Hematopoietic multipotent progenitor cell treated with erythropoietin and hydrocortisone succinate and interleukin-3 and kit ligand, for 8 days (in vitro differentiated cells): ENCODE data around the gene LFNG.
"Not testable (repeated sequence)": the region's sequence is repeated elsewhere in the genome, so short reads cannot be mapped to it uniquely, and the experiment has no call there.

Experiments
- DNase-seq: peaks from one replicate; pipeline ENCODE4 v3.0.0-alpha.2; 2015

Gene LFNG

DNA sequence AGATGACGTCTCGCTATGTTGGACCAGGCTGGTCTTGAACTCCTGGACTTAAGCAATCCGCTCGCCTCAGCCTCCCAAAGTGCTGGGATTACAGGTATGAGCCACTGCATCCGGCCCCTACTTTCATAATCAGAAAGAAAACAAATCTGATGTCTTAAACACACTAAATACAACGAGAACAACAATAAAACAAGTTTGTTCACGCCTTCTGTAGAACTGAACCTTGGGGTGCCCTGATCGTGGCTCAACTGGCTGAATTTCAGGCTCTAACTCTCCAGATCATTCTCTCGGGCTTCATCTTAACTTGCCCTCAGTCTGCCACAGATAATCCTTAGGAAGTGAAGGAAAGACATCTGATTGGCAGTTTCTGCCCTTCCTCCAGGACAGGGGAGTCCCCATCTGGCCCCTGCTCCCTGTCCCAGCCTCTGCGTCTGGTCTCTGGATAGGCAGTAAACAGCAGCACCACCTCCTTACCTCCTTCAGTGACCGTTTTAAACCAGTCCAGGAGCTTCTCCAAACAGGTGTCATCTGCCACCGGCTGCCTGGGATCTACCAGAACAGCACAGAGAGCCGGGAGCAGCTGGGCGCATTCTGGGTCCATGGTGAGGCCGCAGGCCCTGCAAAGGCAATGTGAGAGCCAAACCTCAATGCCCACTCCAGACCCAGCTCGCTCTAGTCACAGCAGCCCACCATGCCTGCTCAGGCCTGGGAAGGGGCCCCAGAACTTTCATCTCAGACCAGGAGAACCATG is 34.4 kb downstream of the LFNG start:
- DNase-seq = peak; percentile 9

DNA sequence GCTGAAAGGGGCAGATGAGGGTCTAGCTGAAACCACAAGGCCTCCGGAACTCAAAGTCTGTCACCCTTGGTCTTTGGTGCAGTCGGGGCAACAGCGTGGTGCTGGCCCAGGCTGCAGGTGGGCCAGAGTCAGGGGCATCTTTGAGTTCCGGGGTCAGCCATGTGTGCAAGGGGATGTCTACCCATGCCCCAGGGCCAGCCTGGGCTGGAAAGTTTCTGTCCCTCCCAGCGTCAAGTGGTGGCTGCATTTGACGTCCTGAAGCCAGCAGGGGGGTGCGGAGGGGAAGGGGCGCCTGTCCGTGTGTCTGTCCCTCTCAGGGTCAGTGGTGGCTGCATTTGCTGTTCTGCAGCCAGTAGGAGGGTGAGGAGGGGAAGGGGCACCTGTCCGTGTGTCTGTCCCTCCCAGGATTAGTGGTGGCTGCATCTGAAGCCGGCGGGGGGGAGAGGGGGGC is 35.1 kb downstream of the LFNG start:
- peak; percentile 10 for DNase-seq

DNA sequence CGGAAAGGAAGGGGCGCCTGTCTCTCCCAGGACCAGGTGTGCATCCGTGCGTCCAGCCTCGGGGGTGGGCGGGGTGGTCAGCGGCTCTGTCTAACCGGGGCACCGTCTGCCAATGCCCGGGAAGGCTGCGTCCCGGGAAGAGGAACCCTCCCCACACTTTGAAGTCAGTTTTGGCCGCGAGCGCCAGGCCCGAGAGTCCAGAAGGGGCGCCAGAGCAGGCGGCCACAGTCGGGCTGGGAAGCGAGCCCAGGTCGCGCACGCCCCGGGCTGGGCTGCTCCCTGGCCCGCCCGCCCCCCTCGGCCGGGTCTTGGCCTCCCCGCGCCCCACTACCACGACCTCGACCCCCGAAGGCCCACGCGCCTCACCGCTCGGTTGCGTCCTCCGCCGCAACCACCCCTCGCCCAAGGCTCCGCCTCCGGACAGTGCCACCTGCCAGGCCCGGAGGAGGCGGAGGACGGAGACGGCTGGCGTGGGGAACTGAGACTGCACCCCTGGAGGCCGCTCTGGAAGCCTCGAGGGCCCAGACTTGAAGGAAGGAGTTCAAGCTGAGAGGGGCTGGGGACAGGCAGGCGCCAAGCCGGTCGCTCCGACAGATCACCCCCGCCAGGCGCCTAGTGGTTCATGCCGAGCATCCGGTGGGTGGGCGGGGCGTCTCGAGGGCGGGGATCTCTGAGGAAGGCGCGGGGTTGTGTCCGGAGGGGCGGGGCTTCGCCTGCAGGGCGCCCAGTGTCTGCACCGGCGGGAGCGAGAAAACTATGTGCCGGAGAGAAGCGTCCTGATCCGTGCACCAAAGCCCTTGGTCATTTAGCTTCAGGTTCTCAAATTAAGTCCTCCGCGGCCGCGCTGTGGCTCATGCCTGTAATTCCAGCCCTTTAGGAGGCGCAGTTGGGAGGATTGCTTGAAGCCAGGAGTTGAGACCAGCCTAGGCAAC is 35.8 kb downstream of the LFNG start, which contains the start of gene BRAT1:
Gene BRAT1 (minus strand): TSS at position 404 of the 932 bp plus-strand sequence. CDS start 1,093 bp downstream, outside the sequence.
- peak; percentile 92 for DNase-seq

DNA sequence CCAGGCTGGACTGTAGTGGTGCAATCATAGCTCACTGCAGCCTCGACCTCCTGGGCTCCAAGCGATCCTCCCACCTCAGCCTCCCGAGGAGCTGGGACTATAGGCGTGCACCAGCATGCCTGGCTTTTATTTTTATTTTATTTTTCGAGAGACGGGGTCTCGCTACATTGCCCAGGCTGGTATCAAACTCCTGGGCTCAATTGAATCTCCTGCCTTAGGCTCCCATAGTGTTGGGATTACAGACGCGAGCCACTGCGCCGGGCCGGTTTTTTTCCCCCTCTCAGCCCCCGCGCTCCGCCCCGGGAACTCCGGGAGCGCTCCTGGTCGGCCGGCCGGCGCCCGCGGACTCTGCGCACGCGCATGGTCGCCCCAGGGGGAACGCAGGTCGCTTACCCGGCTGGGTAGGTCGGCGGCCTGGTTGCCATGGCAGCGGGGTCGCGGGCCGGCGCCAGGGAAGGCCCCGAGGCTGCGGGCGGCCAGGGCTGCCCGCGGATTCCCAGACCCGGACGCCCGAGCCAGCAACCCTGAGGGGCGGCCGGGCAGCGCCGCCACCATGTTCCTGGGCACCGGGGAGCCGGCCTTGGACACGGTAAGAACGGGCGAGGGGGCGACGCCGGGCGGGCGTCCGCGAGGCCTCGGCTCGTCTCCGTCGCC is 39.2 kb downstream of the LFNG start, which contains the start of gene IQCE:
Gene IQCE (plus strand): TSS at position 351 of the 654 bp plus-strand sequence. CDS start 203 bp downstream, at position 554.
- DNase-seq = peak; percentile 79

DNA sequence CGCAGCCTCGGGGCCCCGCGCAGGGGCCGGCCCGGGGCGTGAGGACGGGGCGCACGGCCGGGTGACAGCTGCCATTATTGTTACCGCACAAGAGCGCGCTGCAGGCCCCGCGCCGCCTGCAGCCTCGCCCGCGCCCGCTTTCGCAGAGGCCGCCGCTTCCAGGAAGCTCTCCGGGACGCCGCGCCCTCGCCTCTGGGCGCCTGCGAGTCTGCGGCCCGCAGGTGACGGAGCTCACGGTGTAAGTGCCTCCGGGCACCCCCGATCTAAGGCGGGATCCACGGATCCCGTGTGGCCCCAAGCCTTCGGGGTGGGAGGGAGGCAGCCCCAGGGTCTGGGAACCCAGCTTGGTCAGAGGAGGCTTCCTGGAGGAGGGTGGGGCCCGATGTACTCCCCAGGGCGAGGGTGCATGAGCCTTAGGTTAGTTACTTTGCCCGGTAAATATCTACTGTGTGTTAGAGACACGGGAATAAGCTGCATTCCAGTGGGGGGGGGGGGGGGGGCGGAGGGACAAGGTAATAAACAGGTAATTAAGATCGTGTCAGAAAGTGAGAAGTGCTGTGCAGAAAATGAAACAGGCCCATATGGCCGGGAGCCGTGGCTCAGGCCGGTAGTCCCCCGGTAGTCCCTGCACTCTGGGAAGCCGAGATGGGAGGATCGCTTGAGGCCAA is 39.8 kb downstream of the LFNG start:
- DNase-seq = peak; percentile 23

DNA sequence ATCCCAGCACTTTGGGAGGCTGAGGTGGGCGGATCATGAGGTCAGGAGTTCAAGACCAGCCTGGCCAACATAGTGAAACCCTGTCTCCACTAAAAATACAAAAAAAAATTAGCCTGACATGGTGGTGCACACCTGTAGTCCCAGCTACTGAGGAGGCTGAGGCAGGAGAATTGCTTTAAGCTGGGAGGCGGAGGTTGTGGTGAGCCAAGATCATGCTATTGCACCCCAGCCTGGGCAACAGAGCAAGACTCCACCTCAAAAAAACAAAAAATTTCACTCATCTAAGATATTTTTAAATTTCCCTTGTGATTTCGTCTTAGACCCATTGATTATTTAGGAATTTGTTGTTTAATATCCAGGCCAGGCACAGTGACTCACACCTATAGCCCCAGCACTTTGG is 44.4 kb downstream of the LFNG start:
- DNase-seq = not testable (repeated sequence)

DNA sequence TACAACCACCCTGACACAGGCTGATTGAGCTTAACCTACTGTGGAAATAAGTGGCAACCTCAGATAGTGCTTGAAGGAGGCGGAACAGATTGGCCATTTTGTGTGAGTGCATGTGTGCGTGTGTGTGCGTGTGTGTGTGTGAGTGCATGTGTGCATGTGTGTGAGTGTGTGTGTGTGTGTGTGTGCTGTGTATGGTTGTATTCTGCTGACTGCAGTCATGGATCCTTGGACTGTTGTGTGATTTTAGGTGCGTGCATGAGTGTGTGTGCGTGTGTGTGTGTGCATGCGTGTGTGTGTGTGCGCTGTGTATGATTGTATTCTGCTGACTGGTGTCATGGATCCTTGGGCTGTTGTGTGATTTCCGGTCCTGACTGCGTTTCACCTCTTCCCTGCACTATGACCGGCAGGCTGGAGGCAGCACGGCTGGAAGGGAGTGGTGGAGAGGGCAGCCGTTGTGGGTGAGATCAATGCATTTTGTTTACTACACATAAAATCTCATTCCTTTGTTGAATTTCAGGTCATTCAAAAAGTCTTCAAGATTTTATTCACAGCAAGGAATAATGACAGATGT is 45.5 kb downstream of the LFNG start:
- DNase-seq = no peak

DNA sequence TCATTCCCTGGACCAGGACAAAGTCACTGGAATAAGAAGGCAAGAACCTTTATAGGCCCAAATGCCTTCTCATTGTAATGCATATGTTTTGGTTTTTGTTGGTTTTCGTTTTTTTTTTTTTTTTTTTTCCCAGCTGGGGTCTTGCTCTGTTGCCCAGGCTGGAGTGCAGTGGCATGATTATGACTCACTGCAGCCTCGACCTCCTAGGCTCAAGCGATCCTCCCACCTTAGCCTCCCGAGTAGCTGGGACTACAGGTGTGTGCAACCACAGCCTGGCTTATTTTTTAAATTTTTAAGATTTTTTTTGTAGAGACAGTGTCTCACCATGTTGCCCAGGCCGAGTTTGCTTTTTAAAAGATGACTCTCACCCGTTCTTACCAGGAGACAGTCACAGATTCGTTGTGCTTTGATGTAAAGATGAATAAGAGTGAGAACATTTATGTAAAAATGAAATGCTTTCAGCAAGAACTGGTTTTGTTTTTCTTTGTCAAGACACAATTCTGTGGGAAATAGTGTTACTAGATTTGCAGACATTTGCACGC is 46.8 kb downstream of the LFNG start:
- no peak for DNase-seq

DNA sequence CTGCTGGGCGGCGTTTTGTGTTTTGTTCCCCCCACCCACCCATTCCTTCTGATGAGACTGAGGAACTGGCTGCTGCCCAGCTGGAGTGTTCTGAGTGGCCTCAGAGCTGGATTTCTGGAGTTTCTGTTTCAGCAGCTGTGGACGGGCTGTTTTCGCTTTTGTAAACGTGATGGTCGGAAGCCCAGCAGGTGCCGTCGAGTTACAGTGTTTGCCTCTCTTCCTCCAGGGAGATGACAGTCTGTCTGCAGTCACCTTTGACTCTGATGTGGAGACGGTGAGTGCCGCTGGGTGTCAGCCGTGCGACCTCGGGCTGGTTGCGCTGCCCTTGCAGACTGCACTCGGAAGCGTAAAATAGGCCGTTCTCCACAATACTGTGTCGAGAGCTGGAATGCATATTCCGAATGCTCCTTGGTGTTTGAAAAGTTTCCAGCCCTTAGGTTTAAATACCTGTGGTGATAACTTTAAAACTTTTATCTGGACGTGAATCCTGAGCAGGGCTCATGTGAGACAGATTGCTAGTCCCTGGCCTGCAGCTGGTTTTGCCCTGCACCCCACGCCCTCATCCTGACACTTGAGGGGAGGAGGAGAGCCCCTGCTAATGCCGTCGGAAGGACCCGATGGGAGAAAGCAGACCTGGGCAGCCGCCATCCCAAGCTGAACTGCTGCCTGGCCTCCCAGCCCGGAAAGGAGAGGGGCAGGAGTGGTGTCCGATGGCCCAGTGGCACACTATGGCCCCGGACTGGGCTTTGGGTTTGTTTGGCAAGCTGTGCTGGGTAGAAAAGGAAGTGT is 47.5 kb downstream of the LFNG start:
- DNase-seq = no peak

DNA sequence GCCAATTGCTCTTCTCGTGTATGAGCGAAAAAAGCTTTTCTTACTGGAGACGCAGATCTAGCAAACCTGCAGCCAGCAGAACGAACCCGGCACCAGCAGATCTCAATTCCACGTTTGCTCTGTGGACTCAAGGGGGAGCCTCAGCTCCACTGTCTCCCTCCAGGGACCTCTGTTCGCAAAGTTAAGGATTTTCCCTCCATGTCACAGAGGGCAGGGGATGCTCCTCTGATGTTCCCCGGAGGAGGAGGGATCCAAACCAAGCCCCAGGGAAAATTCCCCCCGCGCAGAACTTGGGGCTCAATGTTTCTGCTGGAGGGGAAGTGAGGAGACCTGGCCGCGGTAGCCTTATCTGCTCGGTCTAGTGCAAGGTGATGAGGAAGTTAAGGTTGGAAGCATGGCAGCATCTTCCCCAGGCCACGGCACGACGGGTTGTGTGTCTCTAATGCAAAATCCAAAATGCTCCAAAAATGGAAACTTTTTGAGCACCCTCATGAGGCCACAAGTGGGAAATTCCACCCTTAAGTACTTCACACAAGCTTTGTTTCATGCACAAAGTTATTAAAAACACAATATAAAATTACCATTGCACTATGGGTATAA is 48.2 kb downstream of the LFNG start:
- DNase-seq = peak; percentile 32

DNA sequence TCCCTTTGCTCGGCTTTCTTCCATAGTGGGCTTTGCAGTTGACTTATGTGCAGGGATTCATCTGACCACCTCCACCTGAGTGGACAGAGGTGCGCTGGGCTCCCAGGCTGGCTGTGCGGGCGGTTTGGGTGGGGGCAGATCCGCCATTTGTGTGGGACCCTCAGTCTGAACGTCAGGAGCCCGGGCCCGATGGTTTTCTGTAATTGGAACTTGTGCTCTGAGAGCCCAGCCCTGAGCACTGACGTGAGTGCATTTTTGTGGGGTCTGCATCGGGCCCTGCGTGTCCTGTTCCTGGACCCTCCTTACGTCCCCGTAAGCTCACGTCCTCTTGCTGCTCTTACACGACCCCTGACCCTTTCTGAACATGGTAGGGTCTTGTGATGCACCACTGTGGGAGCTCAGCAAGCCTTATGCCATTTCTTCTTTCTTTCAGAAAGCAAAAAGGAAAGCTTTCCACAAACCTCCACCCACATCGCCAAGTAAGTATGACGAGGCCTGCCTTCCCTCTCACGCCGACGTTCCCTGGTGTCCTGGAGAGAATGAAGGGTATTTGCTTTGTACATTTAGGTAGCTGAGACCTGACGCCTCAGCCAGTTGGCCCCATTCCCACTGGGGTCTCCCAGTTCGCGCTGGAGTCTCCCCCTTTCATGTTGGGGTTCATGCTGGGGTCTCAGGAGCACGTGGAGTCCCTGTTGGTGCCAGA is 49.1 kb downstream of the LFNG start:
- no peak for DNase-seq

DNA sequence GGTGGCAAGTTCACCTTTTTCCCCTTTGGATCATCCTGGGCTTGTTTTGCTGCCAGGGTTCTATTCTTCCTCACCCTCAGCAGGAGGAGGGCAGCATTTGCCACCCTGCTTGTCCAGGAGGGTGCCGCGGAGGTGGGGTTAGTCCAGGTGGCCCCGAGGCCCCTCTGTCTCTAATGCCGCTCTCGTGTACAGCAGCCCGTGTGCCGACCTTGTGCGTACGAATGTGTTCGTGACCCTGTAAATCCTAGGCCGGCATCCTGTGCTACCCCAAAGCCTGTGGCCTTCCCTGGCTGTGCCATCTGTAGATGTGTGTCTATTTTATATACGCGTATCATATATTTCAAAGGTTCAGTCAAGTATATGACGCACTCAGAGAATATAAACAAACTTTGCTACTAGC is 49.8 kb downstream of the LFNG start:
- no peak for DNase-seq

DNA sequence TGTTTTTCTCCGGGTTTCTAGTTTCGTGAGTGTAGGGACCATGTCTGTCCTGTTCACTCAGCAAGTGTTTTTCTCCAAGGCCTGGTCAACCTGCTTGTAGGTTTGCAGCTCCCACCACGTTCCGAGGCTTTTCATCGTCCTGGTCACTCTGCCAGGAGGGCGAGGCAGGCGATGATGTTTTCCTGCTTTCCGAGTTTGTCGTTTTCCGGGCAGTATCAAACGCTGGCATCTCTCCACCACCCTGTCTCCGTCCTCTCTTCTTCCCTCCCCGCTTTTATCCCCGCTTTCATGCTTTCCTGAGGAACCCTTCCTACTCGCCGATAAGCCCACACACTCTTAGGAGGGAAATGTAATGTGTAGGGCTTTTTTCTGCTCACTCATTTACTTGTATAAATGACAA is 50.4 kb downstream of the LFNG start:
- no peak for DNase-seq

DNA sequence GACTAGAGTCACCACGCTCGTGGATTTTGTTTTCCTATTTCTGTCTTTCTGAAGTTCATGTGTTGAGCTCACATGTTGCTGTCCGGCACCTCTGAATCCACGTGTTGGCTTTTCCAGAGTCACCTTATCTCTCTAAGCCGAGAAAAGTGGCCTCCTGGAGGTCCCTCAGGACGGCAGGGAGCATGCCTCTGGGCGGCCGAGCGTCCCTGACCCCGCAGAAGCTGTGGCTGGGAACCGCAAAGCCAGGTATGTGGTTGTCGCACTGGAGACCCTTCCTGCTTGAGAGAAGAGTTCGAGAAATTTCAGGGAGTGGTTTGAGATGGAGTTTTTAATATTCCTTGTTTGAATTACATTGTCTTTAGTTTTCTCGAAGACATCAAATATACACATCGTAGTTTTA is 51.8 kb downstream of the LFNG start:
- no peak for DNase-seq

DNA sequence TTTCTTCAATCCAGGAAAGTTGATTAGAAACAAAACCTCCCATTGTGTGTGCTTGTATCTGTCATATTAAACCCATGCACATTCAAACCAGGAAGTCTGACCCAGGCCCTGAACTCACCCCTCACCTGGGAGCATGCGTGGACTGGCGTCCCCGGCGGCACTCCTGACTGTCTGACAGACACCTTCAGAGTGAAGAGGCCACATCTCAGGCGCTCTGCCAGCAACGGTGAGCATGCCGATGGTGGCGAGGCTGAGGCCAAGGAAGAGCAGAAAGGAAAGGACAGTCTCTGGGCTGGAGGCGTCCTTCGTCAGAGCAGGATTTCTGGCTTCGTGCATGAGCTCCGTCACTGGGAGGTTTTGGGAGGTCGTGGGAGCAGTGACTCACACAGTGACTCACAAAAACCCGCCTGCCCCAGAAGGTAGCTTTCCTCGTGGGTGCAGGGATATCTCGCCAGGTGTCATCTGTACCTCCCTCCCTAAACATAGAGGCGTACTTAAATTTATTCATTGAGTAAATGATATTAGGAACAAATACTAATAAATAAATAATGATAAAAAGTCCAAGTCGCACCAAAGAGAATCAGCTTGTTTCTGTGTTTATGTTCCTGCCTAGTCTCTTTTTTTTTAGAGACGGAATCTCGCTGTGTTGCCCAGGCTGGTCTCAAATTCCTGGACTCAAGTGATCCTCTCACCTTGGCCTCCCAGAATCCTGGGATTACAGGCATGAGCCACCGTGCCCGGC is 52.7 kb downstream of the LFNG start:
- DNase-seq = no peak

DNA sequence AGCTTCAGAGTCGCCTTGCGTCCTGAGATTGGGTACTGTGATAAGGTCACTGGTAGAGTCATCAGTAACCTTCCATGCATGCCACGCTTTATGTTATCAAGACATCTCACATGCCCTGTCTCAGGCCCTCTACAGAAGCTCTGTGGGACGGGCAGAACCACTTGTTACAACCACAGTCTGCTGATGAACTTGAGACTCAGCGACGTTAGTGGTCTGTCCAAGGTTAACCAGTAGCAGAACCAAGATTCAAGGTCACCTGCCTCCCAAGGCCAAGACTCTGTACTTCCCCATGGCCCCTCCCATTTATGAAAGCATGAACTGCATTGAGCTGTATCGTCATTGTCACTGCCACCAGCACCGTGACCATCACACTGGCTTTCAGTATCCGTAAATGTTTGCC is 54.2 kb downstream of the LFNG start:
- no peak for DNase-seq

DNA sequence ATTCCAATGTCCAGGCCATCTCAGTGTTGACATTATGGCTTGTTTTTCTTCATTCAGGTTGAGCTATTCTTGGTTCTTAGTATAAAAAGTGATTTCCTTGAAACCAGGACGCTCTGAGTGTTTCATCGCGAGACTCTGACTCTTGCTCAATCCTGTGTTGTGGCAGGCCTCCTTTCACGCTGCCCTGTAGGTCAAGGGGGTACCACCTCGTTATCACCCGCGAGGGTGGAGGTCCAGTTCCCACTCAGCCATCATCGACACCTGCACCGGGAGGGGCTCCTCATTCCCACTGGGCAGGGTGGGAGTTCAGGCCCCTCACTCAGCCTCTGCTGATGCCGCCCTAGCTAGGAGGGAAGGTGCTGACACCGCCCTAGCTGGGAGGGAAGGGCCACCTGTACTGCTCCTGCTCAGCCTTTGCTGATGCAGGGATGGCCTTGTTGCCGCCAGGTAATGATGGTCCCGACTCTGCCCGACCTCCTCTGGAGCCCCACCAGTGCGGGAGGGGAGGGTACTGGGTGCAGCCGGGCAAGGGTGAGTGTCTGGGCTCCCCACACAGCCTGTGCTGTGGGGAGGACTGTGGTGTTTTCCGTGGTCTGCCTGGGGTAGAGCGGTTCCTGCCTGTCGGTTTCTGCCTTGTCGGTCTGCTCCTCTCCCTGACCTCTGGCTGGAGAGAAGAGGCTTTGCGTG is 55.6 kb downstream of the LFNG start:
- DNase-seq = no peak

DNA sequence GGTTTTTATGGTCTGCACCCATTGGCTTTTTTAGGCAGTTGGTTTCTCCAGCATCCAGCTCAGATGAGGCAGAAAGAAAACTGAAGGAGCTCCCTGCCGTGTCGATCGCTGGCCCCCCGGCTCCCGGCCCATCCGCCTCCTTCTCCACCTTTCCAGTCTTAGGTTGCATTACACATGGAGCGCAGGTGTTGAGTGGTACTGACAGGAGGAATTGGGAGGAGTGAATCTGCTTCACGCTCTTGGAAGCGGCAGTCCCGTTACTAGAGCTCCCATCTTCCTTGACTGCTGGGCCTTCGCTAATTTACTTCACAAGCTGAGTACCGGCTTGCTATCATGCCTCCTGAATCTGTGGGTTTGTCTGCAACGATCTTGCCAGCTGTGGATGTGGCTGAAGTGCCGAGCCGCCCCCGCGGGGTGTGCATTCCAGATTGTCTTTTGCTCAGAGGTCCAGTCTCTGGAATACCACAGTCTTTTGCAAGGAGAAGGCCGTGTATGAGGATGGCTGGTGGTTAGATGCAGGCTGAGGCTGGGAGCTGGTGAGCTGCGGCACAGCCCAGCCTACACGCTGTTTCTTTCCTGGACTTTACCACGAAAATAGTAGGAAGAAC is 56.3 kb downstream of the LFNG start:
- DNase-seq = no peak
